ENCODE data around the gene FMN2.

DNA sequence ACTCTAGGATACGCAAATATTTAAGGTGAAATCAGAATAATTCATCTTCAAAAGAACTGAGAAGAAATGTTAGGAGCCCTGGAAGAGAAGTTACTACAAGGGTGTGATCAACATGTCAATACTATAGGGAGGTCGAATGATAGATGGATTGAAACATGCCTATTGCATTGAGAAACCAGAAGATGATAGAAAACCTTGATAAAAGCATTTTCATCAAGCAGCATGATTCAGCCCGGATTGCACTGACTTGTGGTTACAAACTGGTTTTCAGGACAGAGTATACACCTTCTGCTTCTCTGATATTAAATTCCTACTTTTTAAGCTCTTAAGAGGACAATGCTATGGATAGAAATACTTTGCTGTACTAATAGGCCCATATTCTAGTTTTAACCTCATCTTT lies 164.2 kb downstream of the FMN2 start:
- TF ChIP-seq, protein P1, sequence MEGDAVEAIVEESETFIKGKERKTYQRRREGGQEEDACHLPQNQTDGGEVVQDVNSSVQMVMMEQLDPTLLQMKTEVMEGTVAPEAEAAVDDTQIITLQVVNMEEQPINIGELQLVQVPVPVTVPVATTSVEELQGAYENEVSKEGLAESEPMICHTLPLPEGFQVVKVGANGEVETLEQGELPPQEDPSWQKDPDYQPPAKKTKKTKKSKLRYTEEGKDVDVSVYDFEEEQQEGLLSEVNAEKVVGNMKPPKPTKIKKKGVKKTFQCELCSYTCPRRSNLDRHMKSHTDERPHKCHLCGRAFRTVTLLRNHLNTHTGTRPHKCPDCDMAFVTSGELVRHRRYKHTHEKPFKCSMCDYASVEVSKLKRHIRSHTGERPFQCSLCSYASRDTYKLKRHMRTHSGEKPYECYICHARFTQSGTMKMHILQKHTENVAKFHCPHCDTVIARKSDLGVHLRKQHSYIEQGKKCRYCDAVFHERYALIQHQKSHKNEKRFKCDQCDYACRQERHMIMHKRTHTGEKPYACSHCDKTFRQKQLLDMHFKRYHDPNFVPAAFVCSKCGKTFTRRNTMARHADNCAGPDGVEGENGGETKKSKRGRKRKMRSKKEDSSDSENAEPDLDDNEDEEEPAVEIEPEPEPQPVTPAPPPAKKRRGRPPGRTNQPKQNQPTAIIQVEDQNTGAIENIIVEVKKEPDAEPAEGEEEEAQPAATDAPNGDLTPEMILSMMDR (IDR thresholded peaks at IDR 0.05; ENCODE audit: low read depth, low read length, poor library complexity, severe bottlenecking): no peak
- TF ChIP-seq EZH2phosphoT487 (IDR thresholded peaks at IDR 0.05; ENCODE audit: borderline replicate concordance, low read length): no peak

Data from DOHH2 (cell line).